ENCODE results near the gene SHKBP1.

Gene SHKBP1

DNA sequence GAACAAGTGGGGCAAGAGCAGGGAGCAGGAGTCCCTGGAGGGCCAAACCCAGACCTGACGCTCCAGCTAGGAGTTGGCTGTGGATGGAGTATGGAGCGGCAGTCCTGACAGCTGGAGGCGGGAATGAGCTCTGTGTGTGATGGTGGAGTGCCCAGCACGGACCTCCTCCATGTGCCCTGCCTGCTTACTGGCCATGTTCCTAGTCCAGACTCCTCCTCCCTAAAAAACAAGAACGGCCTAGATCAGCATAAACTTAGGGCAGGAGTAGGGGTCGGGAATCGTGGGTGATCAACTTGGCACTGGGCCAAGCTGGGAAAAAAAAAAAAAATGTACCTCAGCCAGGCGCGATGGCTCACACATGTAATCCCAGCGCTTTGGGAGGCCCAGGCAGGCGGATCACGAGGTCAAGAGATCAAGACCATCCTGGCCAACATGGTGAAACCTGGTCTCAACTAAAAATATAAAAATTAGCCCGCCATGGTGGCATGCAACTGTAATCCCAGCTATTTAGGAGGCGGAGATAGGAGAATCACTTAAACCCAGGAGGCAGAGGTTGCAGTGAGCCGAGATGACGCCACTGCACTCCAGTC, 54.0 kb downstream of the SHKBP1 start:
- no peak overlapping the region for H3K4me2 ChIP-seq (ENCODE audit: low read depth, low read length, poor library complexity, severe bottlenecking)
- no peak for TF ChIP-seq EZH2phosphoT487 (IDR thresholded peaks at IDR 0.05; ENCODE audit: borderline replicate concordance)
- TF ChIP-seq, protein P1, sequence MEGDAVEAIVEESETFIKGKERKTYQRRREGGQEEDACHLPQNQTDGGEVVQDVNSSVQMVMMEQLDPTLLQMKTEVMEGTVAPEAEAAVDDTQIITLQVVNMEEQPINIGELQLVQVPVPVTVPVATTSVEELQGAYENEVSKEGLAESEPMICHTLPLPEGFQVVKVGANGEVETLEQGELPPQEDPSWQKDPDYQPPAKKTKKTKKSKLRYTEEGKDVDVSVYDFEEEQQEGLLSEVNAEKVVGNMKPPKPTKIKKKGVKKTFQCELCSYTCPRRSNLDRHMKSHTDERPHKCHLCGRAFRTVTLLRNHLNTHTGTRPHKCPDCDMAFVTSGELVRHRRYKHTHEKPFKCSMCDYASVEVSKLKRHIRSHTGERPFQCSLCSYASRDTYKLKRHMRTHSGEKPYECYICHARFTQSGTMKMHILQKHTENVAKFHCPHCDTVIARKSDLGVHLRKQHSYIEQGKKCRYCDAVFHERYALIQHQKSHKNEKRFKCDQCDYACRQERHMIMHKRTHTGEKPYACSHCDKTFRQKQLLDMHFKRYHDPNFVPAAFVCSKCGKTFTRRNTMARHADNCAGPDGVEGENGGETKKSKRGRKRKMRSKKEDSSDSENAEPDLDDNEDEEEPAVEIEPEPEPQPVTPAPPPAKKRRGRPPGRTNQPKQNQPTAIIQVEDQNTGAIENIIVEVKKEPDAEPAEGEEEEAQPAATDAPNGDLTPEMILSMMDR (conservative IDR thresholded peaks at IDR 0.05; ENCODE audit: low read length), result no peak
- no peaks in the 10 kb centered on the region for H3K79me2 ChIP-seq (ENCODE audit: insufficient read depth, low read length)
- H3K27me3 ChIP-seq (ENCODE audit: insufficient read depth, low read length, poor library complexity, severe bottlenecking), result no peaks in the 10 kb centered on the region
- H4K20me1 ChIP-seq (ENCODE audit: insufficient read depth, low read length, poor library complexity, severe bottlenecking), result no peaks in the 10 kb centered on the region
- no peaks in the 10 kb centered on the region for H3K4me1 ChIP-seq (ENCODE audit: insufficient read depth, low read length, poor library complexity, severe bottlenecking)
- H3K36me3 ChIP-seq (ENCODE audit: insufficient read depth, low read length), result no peaks in the 10 kb centered on the region; the same call in 1 of the 2 replicates
- H2AFZ ChIP-seq (ENCODE audit: low read length), result no peak overlapping the region
- no peaks in the 10 kb centered on the region for H3F3A ChIP-seq (ENCODE audit: low read depth)
- H3K9ac ChIP-seq (ENCODE audit: low read depth, low read length, poor library complexity, severe bottlenecking), result no peak overlapping the region
- no peaks in the 10 kb centered on the region for H3K9me3 ChIP-seq (ENCODE audit: insufficient read depth, low read depth, low read length)
- H3K4me3 ChIP-seq (ENCODE audit: low read length, poor library complexity, severe bottlenecking), result no peak overlapping the region
- no peaks in the 10 kb centered on the region for H3K9me2 ChIP-seq (replicated peaks; ENCODE audit: low read depth, low read length)

DNA sequence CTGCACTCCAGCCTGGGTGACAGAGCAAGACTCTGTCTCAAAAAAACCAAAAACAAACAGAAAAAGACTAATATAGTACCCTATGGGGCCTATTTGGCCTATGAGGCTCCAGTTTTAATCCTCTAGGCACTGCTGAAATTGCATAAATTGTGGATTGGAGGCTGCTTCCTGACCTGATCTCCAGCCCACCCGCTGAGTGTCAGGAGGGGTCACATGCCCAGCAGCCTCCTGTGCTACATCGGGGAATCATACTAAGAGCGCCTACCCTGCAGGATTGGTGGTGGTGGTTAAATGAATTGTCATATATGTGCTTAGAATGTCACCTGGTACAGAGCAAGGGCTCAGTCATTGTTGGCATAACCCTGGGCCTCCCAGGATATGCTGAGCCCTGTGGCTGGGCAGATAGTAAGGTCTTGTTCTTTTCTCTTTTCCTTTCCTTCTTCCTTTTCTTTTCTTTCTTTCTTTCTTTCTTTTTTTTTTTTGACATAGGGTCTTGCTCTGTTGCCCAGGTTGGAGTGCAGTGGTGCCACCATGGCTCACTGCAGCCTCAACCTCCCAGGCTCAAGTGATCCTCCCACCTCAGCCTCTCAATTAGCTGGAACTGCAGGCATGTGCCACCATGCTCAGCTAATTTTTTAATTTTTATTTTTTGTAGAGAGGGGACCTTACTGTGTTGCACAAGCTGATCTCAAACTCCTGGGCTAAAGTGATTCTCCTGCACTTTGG, 55.8 kb downstream of the SHKBP1 start:
- H2AFZ ChIP-seq (ENCODE audit: low read length), result no peak overlapping the region
- no peak overlapping the region for H3K9ac ChIP-seq (ENCODE audit: low read depth, low read length, poor library complexity, severe bottlenecking)
- no peak for TF ChIP-seq EZH2phosphoT487 (IDR thresholded peaks at IDR 0.05; ENCODE audit: borderline replicate concordance)
- TF ChIP-seq, protein P1 (conservative IDR thresholded peaks at IDR 0.05; ENCODE audit: low read length), result no peak
- H3F3A ChIP-seq (ENCODE audit: low read depth), result no peaks in the 10 kb centered on the region
- H3K36me3 ChIP-seq (ENCODE audit: insufficient read depth, low read length), result no peaks in the 10 kb centered on the region
- no peaks in the 10 kb centered on the region for H3K9me2 ChIP-seq (replicated peaks; ENCODE audit: low read depth, low read length)
- H3K79me2 ChIP-seq (ENCODE audit: insufficient read depth, low read length), result no peaks in the 10 kb centered on the region
- no peaks in the 10 kb centered on the region for H3K27me3 ChIP-seq (ENCODE audit: insufficient read depth, low read length, poor library complexity, severe bottlenecking)
- H3K4me2 ChIP-seq (ENCODE audit: low read depth, low read length, poor library complexity, severe bottlenecking), result no peak overlapping the region
- no peaks in the 10 kb centered on the region for H3K9me3 ChIP-seq (ENCODE audit: insufficient read depth, low read depth, low read length)
- no peaks in the 10 kb centered on the region for H4K20me1 ChIP-seq (ENCODE audit: insufficient read depth, low read length, poor library complexity, severe bottlenecking)
- no peak overlapping the region for H3K4me3 ChIP-seq (ENCODE audit: low read length, poor library complexity, severe bottlenecking)
- H3K4me1 ChIP-seq (ENCODE audit: insufficient read depth, low read length, poor library complexity, severe bottlenecking), result no peaks in the 10 kb centered on the region

DNA sequence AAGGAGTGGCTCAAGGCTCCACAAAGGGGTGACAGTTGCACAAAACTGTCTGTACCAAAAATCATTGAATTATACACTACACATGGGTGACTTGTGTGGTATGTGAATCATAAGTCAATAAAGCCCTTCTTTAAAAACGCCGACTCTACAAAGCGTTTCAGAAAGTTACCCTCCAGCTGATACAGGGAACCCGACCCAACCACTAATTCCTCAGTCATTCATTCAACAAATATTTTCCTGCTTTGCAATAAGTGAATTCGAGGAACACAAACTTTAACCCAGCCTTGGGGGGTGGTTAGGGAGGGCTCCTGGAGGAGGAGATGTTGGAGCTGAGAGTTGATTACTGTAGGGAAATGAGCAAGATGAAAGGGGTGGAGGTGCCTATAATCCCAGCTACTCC, 56.5 kb downstream of the SHKBP1 start:
- H3K79me2 ChIP-seq (ENCODE audit: insufficient read depth, low read length), result no peaks in the 10 kb centered on the region
- H4K20me1 ChIP-seq (ENCODE audit: insufficient read depth, low read length, poor library complexity, severe bottlenecking), result no peaks in the 10 kb centered on the region
- H3F3A ChIP-seq (ENCODE audit: low read depth), result no peaks in the 10 kb centered on the region
- TF ChIP-seq, protein P1 (conservative IDR thresholded peaks at IDR 0.05; ENCODE audit: low read length), result no peak
- no peak for TF ChIP-seq EZH2phosphoT487 (IDR thresholded peaks at IDR 0.05; ENCODE audit: borderline replicate concordance)
- no peak overlapping the region for H2AFZ ChIP-seq (ENCODE audit: low read length)
- H3K4me1 ChIP-seq (ENCODE audit: insufficient read depth, low read length, poor library complexity, severe bottlenecking), result no peaks in the 10 kb centered on the region
- H3K9me3 ChIP-seq (ENCODE audit: insufficient read depth, low read depth, low read length), result no peaks in the 10 kb centered on the region
- H3K4me3 ChIP-seq (ENCODE audit: low read length, poor library complexity, severe bottlenecking), result no peak overlapping the region
- no peaks in the 10 kb centered on the region for H3K9me2 ChIP-seq (replicated peaks; ENCODE audit: low read depth, low read length)
- no peak overlapping the region for H3K4me2 ChIP-seq (ENCODE audit: low read depth, low read length, poor library complexity, severe bottlenecking)
- H3K27me3 ChIP-seq (ENCODE audit: insufficient read depth, low read length, poor library complexity, severe bottlenecking), result no peaks in the 10 kb centered on the region
- H3K36me3 ChIP-seq (ENCODE audit: insufficient read depth, low read length), result no peaks in the 10 kb centered on the region
- H3K9ac ChIP-seq (ENCODE audit: low read depth, low read length, poor library complexity, severe bottlenecking), result no peak overlapping the region
